IPS DF 6.9 (cell line): ENCODE measurements around the gene TCEAL9.
A peak's percentile ranks its signal among the peaks of the same experiment; 100 is the strongest.
"Not testable (repeated sequence)": the region's sequence is repeated elsewhere in the genome, so short reads cannot be mapped to it uniquely, and the experiment has no call there.

Source experiments
- DNase-seq: peaks from one replicate; pipeline ENCODE4 v3.0.0-alpha.2; 2013; ENCODE audit warnings: low read depth, low spot score
- H3K27ac ChIP-seq: one replicate; pipeline ENCODE4 v1.5.1; 2013; ENCODE audit warnings: low read length, control low read depth
- H3K27me3 ChIP-seq: 2 replicates; pipeline ENCODE4 v1.6.1; 2013; ENCODE audit warnings: mild to moderate bottlenecking, low read length; ENCODE audit not compliant: control insufficient read depth, insufficient read depth
- H3K36me3 ChIP-seq: 2 replicates; pipeline ENCODE4 v1.6.1; 2013; ENCODE audit warnings: low read length; ENCODE audit not compliant: control insufficient read depth, insufficient read depth
- H3K4me1 ChIP-seq: 2 replicates; pipeline ENCODE4 v1.6.1; 2013; ENCODE audit warnings: low read length; ENCODE audit not compliant: control insufficient read depth, insufficient read depth
- H3K4me3 ChIP-seq: 2 replicates; pipeline ENCODE4 v1.5.1; 2013; ENCODE audit warnings: mild to moderate bottlenecking, low read length
- H3K9me3 ChIP-seq: 2 replicates; pipeline ENCODE4 v1.6.1; 2013; ENCODE audit warnings: low read length, inconsistent platforms; ENCODE audit not compliant: control insufficient read depth, insufficient read depth
- WGBS: extraction: QIAGEN DNeasy Blood & Tissue Kit; methylation state at CpG from one replicate; pipeline ENCODE4 v1.1.7; 2013; ENCODE audit warnings: mixed read lengths, missing lambda C conversion rate; ENCODE audit not compliant: insufficient read length, insufficient coverage; 5-methylcytosine and 5-hydroxymethylcytosine counted together

TCEAL9 gene

DNA sequence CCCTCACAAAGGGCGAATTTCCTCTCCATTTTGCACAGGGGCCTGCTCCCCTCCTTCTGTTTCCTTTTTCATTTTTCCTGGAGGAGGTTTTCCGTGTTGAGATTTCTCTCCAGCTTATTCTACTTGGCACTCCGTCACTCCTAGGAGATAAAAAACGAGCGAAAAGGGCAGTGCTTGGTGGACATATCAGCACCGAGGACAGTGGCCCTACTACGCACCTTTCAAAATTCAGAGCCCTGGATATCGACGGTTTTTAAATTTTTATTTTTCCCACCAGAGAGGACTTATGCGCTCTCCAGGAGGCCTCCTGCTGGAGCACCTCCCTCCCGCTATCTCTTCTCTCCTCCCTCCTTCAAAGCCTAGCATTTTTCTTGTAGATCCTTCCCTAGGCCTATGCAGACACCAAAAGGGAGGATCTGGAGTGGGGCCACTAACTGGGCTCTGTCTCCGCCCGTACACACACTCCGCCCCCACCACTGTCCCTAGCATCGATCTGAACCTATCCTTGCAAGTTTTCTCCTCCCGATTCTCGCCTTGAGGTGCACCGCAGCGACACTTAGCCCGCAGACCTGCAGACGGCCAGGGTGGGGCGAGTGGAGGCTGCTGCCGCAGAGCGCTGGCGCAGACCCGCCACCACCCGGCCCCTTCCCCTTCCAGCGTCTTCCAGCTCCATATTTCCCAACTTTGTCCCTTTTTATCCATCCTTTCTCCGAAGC is 8.5 kb upstream of the TCEAL9 start:
- WGBS, result no CpG with 5 or more reads among the region's 29 CpGs
- Histone ChIP-seq H3K4me1 (no peaks in the 10 kb centered on the region), H3K36me3 (no peaks in the 10 kb centered on the region), H3K27ac (no peak overlapping the region), H3K9me3 (no peaks in the 10 kb centered on the region), H3K27me3 (no peaks in the 10 kb centered on the region), H3K4me3 (peak overlapping the region; percentile 9; the same call in 1 of the 2 replicates)
- DNase-seq, result no peak

DNA sequence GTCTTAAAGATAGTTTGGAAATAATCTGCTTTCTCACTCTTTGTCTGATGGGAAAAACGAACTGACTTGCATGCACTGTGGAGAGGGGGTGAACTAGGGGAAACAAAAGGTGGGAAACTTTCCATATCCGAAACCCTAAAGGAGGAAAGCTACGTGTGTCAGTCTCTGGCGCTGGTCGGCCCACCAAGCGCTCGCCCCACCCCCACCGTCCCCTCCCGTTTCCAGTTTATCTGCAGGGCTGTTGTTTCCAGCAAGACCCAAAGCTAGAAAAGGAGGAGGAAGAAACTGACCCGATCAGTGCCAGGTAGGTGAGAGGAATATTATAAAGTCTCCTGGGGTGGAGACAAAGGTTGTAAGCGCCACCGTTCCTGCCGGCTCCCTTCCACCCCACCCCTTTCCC is 552 bp downstream of the TCEAL9 start:
- H3K4me1 ChIP-seq, result no peaks in the 10 kb centered on the region
- H3K27ac ChIP-seq, result no peak overlapping the region
- no peaks in the 10 kb centered on the region for H3K36me3 ChIP-seq
- H3K27me3 ChIP-seq, result no peaks in the 10 kb centered on the region
- WGBS, result no CpG with 5 or more reads among the region's 13 CpGs
- H3K4me3 ChIP-seq, result peak overlapping the region; percentile 95; the same call in 1 of the 2 replicates
- no peak for DNase-seq
- no peaks in the 10 kb centered on the region for H3K9me3 ChIP-seq

DNA sequence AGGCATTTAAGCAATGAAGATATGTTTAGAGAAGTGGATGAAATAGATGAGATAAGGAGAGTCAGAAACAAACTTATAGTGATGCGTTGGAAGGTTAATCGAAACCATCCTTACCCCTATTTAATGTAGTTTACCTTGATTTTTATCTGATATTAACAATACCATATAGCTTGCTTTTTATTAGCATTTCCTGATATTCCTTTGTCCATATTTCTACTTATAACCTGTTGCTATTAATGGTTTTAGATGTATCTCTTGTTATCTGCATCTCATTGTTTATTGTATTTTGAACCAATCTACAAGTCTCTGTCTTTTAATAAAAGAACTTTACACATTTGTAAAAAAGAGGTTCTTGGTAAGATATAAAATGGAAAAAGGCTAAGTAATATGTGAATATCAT is 1.6 kb downstream of the TCEAL9 start:
- no peak overlapping the region for H3K27ac ChIP-seq
- no peaks in the 10 kb centered on the region for H3K4me1 ChIP-seq
- no peaks in the 10 kb centered on the region for H3K36me3 ChIP-seq
- no peak overlapping the region for H3K4me3 ChIP-seq
- no peak for DNase-seq
- H3K27me3 ChIP-seq, result no peaks in the 10 kb centered on the region
- H3K9me3 ChIP-seq, result no peaks in the 10 kb centered on the region
- no CpG with 5 or more reads among the region's 2 CpGs for WGBS

DNA sequence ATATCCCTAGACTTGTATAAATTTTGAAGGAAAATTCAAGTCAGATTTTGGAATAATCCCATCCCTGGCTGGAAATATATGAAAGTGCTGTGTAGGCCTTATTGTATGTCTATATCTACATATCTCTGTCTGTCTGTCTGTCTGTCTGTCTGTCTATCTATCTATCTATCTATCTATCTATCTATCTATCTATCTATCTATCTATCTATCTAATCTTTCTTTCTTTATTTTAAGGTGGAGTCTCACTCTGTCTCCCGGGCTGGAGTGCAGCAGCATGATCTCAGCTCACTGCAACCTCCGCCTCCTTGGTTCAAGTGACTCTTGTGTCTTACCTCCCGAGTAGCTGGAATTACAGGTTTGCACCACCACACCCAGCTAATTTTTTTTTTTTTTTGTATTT is 3.3 kb downstream of the TCEAL9 start:
- not testable (repeated sequence) for H3K9me3 ChIP-seq, DNase-seq, H3K4me3 ChIP-seq, H3K36me3 ChIP-seq, H3K4me1 ChIP-seq, H3K27ac ChIP-seq, H3K27me3 ChIP-seq
- WGBS, result no CpG with 5 or more reads among the region's 3 CpGs

DNA sequence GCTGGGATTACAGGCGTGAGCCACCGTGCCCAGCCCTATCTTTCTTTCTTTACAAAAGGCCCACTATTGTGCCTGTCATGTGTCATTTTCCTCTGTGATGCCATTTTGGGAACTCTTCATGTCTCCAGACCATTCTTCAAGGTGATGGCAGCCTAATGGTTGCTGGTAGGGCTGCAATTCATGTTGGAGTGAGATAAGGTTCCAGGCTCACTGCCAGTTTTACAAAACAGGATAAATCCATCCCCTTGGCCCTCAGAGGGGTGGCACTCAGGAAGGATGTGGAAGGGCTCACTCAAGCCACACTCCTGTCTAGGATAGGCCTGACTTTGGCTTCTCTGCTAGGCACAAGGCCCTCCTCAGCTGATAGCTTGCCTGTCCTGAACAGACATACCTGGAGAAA is 3.8 kb downstream of the TCEAL9 start:
- no peak overlapping the region for H3K27ac ChIP-seq

DNA sequence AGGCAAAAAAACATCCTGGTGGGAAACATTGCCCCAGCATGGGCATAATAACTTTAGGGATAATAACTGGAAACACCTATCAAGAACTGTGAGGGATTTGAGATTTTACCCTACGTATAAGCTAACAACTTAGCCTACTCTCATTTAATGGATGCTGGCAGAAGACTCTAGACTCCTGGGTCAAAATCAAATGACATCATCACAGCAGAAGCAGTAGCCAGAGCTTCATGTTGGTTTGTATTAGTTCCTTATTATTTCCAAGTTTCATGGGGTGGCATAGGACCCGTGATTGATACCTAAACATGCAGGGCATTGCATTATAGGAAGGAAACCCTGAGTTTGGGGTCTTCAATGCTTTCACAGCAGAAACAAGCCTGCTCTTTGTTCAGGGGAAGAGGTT is 4.6 kb downstream of the TCEAL9 start:
- no peak overlapping the region for H3K27ac ChIP-seq

More for the DNA sequence above, 3.8 kb downstream of the TCEAL9 start:
- no peak for DNase-seq
- Histone ChIP-seq H3K4me3 (no peak overlapping the region), H3K36me3 (no peaks in the 10 kb centered on the region), H3K4me1 (no peaks in the 10 kb centered on the region), H3K9me3 (no peaks in the 10 kb centered on the region), H3K27me3 (no peaks in the 10 kb centered on the region)
- WGBS, result no CpG with 5 or more reads among the region's 2 CpGs

DNA sequence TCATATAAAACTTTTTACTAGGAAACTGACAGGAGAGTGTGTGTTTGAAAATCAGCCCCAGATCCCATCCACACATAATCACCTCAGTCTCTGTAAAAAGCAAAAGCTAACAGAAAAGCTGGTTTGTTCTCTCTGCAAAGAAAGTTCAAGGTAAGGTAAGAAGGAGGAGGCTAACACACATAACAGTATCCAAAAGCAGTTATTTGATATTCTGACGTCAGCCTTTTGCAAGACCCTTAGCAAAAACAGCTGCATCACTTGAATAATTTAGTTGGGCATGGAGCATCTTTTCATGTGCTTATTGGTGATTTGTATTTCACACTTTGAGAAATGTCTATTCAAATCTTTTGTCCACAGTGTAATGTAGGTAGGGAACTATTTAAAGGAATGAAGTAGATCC is 5.5 kb downstream of the TCEAL9 start:
- H3K4me3 ChIP-seq, result no peak overlapping the region
- no peaks in the 10 kb centered on the region for H3K36me3 ChIP-seq
- WGBS, result no CpG with 5 or more reads among the region's 1 CpG
- H3K27ac ChIP-seq, result no peak overlapping the region
- no peak for DNase-seq
- H3K9me3 ChIP-seq, result no peaks in the 10 kb centered on the region
- H3K27me3 ChIP-seq, result no peaks in the 10 kb centered on the region
- H3K4me1 ChIP-seq, result no peaks in the 10 kb centered on the region

More for the DNA sequence above, 4.6 kb downstream of the TCEAL9 start:
- H3K4me1 ChIP-seq, result no peaks in the 10 kb centered on the region
- H3K9me3 ChIP-seq, result no peaks in the 10 kb centered on the region
- no peak overlapping the region for H3K4me3 ChIP-seq
- H3K36me3 ChIP-seq, result no peaks in the 10 kb centered on the region
- no peaks in the 10 kb centered on the region for H3K27me3 ChIP-seq
- no peak for DNase-seq
- WGBS, result no CpG with 5 or more reads among the region's 2 CpGs

DNA sequence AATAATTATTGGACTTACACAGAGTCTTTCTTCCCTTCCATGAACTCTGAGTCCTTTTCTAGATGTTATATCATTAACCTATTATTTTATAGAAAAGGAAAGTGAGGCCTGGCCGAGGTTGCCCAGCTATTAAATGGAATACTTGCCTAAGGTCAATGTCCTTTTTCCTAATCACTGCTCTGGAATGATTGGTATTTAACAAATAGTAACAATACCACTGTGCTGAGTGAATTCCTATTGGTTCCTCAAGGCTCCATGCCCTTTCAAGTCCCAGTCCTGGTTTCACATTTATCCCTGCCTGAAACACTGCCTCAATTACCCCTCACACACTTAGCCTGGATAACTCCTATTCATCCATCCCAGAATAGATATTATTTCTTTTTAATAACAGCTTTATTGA is 6.2 kb downstream of the TCEAL9 start:
- Histone ChIP-seq H3K4me1 (peaks cover 1% of the 10 kb centered on the region; the same call in 1 of the 2 replicates), H3K27me3 (no peaks in the 10 kb centered on the region), H3K4me3 (no peak overlapping the region), H3K36me3 (no peaks in the 10 kb centered on the region), H3K27ac (no peak overlapping the region), H3K9me3 (no peaks in the 10 kb centered on the region)
- WGBS, result no CpG with 5 or more reads among the region's 1 CpG
- no peak for DNase-seq

DNA sequence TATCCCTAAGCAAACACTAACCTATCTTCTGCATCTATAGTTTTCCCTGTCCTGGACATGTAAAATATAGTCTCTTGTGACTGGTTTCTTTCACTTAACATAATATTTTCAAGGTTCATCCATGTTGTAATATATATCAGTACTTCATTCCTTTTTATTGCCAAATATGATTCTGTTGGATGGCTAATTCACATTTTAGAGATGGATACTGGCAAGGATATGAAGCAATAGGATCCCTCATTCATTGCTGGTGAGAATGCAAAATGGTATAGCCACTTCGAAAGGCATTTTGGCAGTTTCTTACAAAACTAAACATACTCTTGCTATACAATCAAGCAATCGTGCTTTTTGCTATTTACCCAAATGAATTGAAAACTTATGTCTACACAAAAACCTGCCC is 6.7 kb downstream of the TCEAL9 start:
- Histone ChIP-seq H3K36me3 (no peaks in the 10 kb centered on the region), H3K27me3 (no peaks in the 10 kb centered on the region), H3K4me3 (no peak overlapping the region), H3K4me1 (peaks cover 2% of the 10 kb centered on the region; the same call in 1 of the 2 replicates), H3K27ac (no peak overlapping the region), H3K9me3 (no peaks in the 10 kb centered on the region)
- no CpG with 5 or more reads among the region's 2 CpGs for WGBS
- DNase-seq, result no peak

DNA sequence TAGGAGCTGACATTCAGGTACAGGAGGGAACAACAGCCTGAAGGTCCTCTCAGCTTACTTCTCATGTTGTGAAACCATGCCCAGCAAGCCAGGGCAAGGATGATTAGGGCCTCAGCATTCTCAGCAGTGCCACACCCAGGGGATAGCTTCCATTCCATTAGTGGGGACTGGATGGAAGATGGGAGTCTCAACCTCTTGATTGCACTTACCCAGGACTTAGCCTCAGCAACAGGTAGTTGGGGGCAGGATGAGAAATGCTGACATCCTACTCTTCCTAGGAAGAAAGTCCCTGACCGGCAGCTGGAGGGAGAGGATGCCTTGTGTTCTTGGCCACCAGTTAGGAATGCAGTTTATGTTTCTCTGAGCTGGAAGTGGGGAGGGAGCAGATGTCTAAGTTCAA is 11.2 kb downstream of the TCEAL9 start:
- no peaks in the 10 kb centered on the region for H3K9me3 ChIP-seq
- DNase-seq, result no peak
- no peak overlapping the region for H3K27ac ChIP-seq
- no CpG with 5 or more reads among the region's 1 CpG for WGBS
- H3K36me3 ChIP-seq, result no peaks in the 10 kb centered on the region
- H3K27me3 ChIP-seq, result no peaks in the 10 kb centered on the region
- H3K4me3 ChIP-seq, result no peak overlapping the region
- peaks cover 2% of the 10 kb centered on the region; the same call in 1 of the 2 replicates for H3K4me1 ChIP-seq

DNA sequence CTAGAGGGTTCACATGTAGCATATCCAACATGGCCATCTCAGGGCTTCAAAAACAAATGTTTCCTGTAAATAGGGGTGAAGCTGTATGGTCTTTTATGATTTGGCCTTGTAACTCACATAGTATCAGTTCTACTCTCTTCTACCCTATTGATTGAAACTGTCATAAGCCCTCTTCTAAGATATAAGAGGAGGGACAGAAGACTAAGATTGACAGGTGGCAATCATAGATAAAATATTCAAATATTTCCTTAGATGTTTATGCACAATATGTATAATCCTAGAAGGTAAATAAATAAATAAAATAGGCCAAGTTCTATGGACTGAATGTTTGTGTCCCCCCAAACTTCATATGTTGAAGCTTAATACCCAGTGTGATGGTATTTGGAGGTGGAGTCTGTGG is 13.2 kb downstream of the TCEAL9 start:
- Histone ChIP-seq H3K4me3 (no peak overlapping the region), H3K36me3 (no peaks in the 10 kb centered on the region)
- no peak for DNase-seq

More for the DNA sequence above, 13.2 kb downstream of the TCEAL9 start:
- Histone ChIP-seq H3K4me1 (peaks cover 2% of the 10 kb centered on the region; the same call in 1 of the 2 replicates), H3K27ac (no peak overlapping the region), H3K9me3 (no peaks in the 10 kb centered on the region), H3K27me3 (no peaks in the 10 kb centered on the region)
